DOHH2 (cell line): ENCODE measurements around the gene HCN3.
"Not testable (repeated sequence)": the region's sequence is repeated elsewhere in the genome, so short reads cannot be mapped to it uniquely, and the experiment has no call there.

Experiments used
- H3F3A ChIP-seq: fragments of 200-600 bp; sonication (generic), shearing (Covaris generic); 2 replicates; pipeline ENCODE4 v1.6.0; 2016; ENCODE audit warnings: antibody characterized with exemption, mild to moderate bottlenecking; ENCODE audit not compliant: control insufficient read depth, insufficient read depth
- H3K27ac ChIP-seq: fragments of 200-600 bp; sonication (generic); 2 replicates; pipeline ENCODE4 v1.5.1; 2014; ENCODE audit warnings: low read depth, mild to moderate bottlenecking, low read length, moderate library complexity
- H3K27me3 ChIP-seq: fragments of 200-600 bp; sonication (generic); 2 replicates; pipeline ENCODE4 v1.6.1; 2014; ENCODE audit warnings: mild to moderate bottlenecking, low read length, mixed read lengths; ENCODE audit not compliant: control insufficient read depth
- H3K36me3 ChIP-seq: fragments of 200-600 bp; sonication (generic); 2 replicates; pipeline ENCODE4 v1.6.1; 2014; ENCODE audit warnings: mild to moderate bottlenecking, low read length, moderate library complexity, mixed read lengths; ENCODE audit not compliant: control insufficient read depth
- H3K4me1 ChIP-seq: fragments of 200-600 bp; sonication (generic); 2 replicates; pipeline ENCODE4 v1.6.1; 2014; ENCODE audit warnings: mild to moderate bottlenecking, low read length, mixed read lengths; ENCODE audit not compliant: control insufficient read depth
- H3K4me2 ChIP-seq: fragments of 200-600 bp; sonication (generic); 2 replicates; pipeline ENCODE4 v1.6.0; 2014; ENCODE audit warnings: mild to moderate bottlenecking, low read length, moderate library complexity
- H3K4me3 ChIP-seq: fragments of 200-600 bp; sonication (generic); 2 replicates; pipeline ENCODE4 v1.5.1; 2014; ENCODE audit warnings: mild to moderate bottlenecking, low read length, mixed read lengths
- H3K79me2 ChIP-seq: fragments of 200-600 bp; sonication (generic); 2 replicates; pipeline ENCODE4 v1.6.1; 2014; ENCODE audit warnings: mild to moderate bottlenecking, low read length, mixed read lengths; ENCODE audit not compliant: control insufficient read depth
- H3K9me2 ChIP-seq: fragments of 200-600 bp; sonication (generic); replicated peaks from 2 replicates; pipeline ENCODE4 v1.6.1; 2014; ENCODE audit warnings: mild to moderate bottlenecking, low read length, mixed read lengths; ENCODE audit not compliant: control insufficient read depth
- H3K9me3 ChIP-seq: fragments of 200-600 bp; sonication (generic); 2 replicates; pipeline ENCODE4 v1.6.1; 2014; ENCODE audit warnings: antibody characterized with exemption, low read length, mixed read lengths; ENCODE audit not compliant: control insufficient read depth, insufficient read depth
- H4K20me1 ChIP-seq: fragments of 200-600 bp; sonication (generic); 2 replicates; pipeline ENCODE4 v1.6.0; 2014; ENCODE audit warnings: low read depth, mild to moderate bottlenecking, antibody characterized with exemption, low read length, moderate library complexity; ENCODE audit not compliant: control insufficient read depth, insufficient read depth
- EZH2phosphoT487 ChIP-seq: fragments of 200-600 bp; sonication (generic); IDR thresholded peaks from 2 replicates; pipeline ENCODE4 v1.6.1; 2017; ENCODE audit warnings: borderline replicate concordance, mild to moderate bottlenecking, antibody characterized with exemption, low read length, moderate library complexity, mixed read lengths
- TF ChIP-seq, protein P1 (sequence below): fragments of 200-600 bp; sonication (generic); IDR thresholded peaks from one replicate; pipeline ENCODE4 v1.5.1; 2014; ENCODE audit warnings: antibody characterized with exemption, mild to moderate bottlenecking, low read depth, low read length; ENCODE audit not compliant: poor library complexity, severe bottlenecking

Gene HCN3

DNA sequence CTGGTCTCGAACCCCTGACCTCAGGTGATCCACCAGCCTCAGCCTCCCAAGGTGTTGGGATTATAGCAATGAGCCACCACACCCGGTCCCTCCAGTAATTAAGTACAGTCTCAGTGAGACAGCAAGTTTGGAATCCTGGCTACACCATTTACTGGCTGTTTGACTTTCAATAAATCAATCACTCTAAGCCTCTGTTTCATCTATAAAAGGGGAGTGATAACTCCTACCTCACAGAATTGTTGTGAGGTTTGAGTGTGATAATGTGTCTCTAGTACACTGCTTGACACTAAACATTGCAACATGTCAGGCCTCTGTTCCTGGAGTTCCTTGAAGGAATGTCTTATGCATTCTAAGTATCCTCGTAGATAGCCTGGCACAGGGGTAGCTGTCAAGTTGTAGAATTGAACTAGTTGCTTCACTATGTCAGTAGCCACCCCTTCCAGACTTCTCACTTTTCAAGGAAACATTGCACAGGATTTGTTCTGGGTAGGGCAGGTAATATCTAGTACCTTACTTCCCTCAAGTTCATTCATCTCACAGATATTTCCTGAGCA is 34.4 kb upstream of the HCN3 start:
- H3K4me3 ChIP-seq = peak overlapping the region; percentile 84
- no peaks in the 10 kb centered on the region for H3K9me3 ChIP-seq
- TF ChIP-seq, protein P1, sequence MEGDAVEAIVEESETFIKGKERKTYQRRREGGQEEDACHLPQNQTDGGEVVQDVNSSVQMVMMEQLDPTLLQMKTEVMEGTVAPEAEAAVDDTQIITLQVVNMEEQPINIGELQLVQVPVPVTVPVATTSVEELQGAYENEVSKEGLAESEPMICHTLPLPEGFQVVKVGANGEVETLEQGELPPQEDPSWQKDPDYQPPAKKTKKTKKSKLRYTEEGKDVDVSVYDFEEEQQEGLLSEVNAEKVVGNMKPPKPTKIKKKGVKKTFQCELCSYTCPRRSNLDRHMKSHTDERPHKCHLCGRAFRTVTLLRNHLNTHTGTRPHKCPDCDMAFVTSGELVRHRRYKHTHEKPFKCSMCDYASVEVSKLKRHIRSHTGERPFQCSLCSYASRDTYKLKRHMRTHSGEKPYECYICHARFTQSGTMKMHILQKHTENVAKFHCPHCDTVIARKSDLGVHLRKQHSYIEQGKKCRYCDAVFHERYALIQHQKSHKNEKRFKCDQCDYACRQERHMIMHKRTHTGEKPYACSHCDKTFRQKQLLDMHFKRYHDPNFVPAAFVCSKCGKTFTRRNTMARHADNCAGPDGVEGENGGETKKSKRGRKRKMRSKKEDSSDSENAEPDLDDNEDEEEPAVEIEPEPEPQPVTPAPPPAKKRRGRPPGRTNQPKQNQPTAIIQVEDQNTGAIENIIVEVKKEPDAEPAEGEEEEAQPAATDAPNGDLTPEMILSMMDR = no peak
- no peak for TF ChIP-seq EZH2phosphoT487
- peaks cover 11% of the 10 kb centered on the region for H3K36me3 ChIP-seq
- 0 out of 2 replicates have a peak, but pooled peaks cover 5% of the 10 kb centered on the region for H3F3A ChIP-seq
- no peaks in the 10 kb centered on the region for H4K20me1 ChIP-seq
- H3K4me2 ChIP-seq = peak overlapping the region; percentile 72
- H3K27me3 ChIP-seq = no peaks in the 10 kb centered on the region
- peaks cover 37% of the 10 kb centered on the region for H3K4me1 ChIP-seq
- H3K9me2 ChIP-seq = no peaks in the 10 kb centered on the region
- peak overlapping the region; percentile 71 for H3K27ac ChIP-seq
- peaks cover 26% of the 10 kb centered on the region for H3K79me2 ChIP-seq

DNA sequence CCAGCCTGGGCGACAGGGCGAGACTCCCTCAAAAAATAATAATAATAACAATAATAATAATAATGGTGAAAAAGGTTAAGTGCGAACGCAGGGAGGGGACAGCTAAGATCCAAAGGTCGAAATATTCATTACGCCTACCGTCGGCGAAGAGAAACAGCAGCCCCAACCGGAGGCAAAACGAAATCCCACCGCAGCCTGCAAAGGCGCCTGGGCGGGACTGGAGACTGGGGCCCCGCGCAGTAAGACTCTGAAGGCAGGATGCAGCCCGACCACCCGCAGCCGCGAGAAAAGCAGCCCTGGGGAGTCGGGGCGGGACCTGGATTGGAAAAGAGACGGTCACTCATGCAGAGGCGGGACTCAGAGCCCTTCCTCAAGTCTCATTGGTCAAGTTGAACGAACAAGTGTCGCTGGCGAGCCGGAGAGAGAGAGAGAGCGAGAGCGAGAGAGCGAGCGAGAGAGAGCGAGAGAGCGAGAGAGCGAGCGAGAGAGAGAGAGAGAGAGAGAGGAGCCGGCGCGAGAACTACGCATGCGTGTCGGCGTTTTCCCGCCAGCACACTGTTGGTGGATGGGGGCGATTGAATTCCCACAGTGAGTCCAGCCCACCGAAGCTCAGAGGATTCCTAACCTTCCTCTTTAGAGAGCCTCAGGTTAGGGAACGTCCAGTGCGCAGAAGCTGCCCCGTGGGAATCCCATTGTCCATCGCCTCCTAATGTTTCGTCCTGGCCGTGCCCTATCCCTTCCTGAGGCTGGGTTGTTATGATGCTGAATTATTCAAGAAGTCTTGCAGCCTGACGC is 32.7 kb upstream of the HCN3 start:
- Histone ChIP-seq H3K4me3 (peak overlapping the region; percentile 84), H3K79me2 (peaks cover 26% of the 10 kb centered on the region), H3K4me1 (peaks cover 37% of the 10 kb centered on the region), H4K20me1 (no peaks in the 10 kb centered on the region), H3K27ac (peak overlapping the region; percentile 71), H3K36me3 (peaks cover 14% of the 10 kb centered on the region), H3F3A (0 out of 2 replicates have a peak, but pooled peaks cover 5% of the 10 kb centered on the region), H3K27me3 (no peaks in the 10 kb centered on the region), H3K4me2 (peak overlapping the region; percentile 97), H3K9me3 (no peaks in the 10 kb centered on the region), H3K9me2 (no peaks in the 10 kb centered on the region)
- TF ChIP-seq EZH2phosphoT487 = no peak
- TF ChIP-seq, protein P1 = peak; percentile 34

DNA sequence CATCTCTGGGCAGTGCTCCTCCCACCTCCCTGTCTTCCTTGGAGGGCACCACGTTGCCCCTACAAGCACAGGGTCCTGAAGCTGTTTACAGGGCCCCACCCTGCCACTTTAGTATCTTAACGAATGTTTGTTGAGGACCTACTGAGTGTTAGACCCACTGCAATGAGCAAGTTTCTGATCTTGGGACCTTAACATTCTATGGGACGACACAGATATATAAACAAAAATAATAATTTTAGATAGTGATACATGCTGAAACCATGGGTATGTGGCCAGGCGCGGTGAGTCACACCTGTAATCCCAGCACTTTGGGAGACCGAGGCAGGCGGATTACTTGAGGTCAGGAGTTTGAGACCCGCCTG is 32.1 kb upstream of the HCN3 start:
- peaks cover 26% of the 10 kb centered on the region for H3K79me2 ChIP-seq
- H3K4me3 ChIP-seq = peak overlapping the region; percentile 84
- H3K36me3 ChIP-seq = peaks cover 14% of the 10 kb centered on the region
- peak overlapping the region; percentile 71 for H3K27ac ChIP-seq
- no peaks in the 10 kb centered on the region for H3K9me3 ChIP-seq
- H3F3A ChIP-seq = peaks cover 5% of the 10 kb centered on the region; the same call in 1 of the 2 replicates
- peaks cover 41% of the 10 kb centered on the region for H3K4me1 ChIP-seq
- no peaks in the 10 kb centered on the region for H3K27me3 ChIP-seq
- H3K9me2 ChIP-seq = no peaks in the 10 kb centered on the region
- peak overlapping the region; percentile 97 for H3K4me2 ChIP-seq
- TF ChIP-seq EZH2phosphoT487 = no peak
- TF ChIP-seq, protein P1 = no peak
- H4K20me1 ChIP-seq = no peaks in the 10 kb centered on the region

DNA sequence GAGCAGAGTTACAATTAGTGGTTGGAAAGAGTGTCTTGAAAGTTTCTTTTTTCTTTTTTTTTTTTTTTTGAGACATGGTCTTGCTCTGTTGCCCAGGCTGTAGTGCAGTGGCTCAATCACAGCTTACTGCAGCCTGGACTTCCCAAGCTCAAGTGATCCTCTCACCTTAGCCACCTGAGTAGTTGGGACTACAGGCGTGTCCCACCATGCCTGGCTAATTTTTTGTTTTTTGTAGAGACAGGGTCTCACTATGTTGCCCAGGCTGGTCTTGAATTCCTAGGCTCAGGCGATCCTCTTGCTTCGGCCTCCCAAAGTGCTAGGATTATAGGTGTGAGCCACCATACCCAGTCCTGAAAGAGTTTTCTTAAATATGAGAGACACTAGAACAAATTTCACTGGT is 30.5 kb upstream of the HCN3 start:
- H3F3A ChIP-seq, H3K9me3 ChIP-seq, H3K27ac ChIP-seq, H3K4me3 ChIP-seq, H3K4me2 ChIP-seq, H3K27me3 ChIP-seq, H4K20me1 ChIP-seq, H3K9me2 ChIP-seq: not testable (repeated sequence)
- Histone ChIP-seq H3K79me2 (peaks cover 22% of the 10 kb centered on the region), H3K4me1 (peaks cover 38% of the 10 kb centered on the region), H3K36me3 (peaks cover 21% of the 10 kb centered on the region)
